Activated naive CD4-positive, alpha-beta T cell treated with anti-CD3 and anti-CD28 coated beads, Interleukin-2, amount 50 U/mL, for 24 hours (primary cell): ENCODE data around the gene MEF2D.
A peak's percentile ranks its signal among the peaks of the same experiment; 100 is the strongest.

Source experiments
- H3K27ac Mint-ChIP-seq: one replicate; pipeline ENCODE4 v1.8.0; 2021; ENCODE audit warnings: mild to moderate bottlenecking, mixed read lengths
- H3K27me3 Mint-ChIP-seq: one replicate; pipeline ENCODE4 v1.8.0; 2021; ENCODE audit warnings: mixed read lengths
- H3K36me3 Mint-ChIP-seq: one replicate; pipeline ENCODE4 v1.8.0; 2021; ENCODE audit warnings: mixed read lengths
- H3K4me1 Mint-ChIP-seq: one replicate; pipeline ENCODE4 v1.8.0; 2021; ENCODE audit warnings: mixed read lengths
- H3K4me3 Mint-ChIP-seq: one replicate; pipeline ENCODE4 v1.8.0; 2021; ENCODE audit warnings: mild to moderate bottlenecking, mixed read lengths
- H3K9me3 Mint-ChIP-seq: one replicate; pipeline ENCODE4 v1.8.0; 2021; ENCODE audit warnings: mixed read lengths

Gene MEF2D

GRCh38 chr1:156488566-156489165 is 11.9 kb downstream of the MEF2D start:
- H3K9me3 Mint-ChIP-seq, result no peaks in the 10 kb centered on the region
- no peaks in the 10 kb centered on the region for H3K27me3 Mint-ChIP-seq
- H3K27ac Mint-ChIP-seq, result peak overlapping the region; percentile 36
- H3K36me3 Mint-ChIP-seq, result peaks cover 4% of the 10 kb centered on the region
- peaks cover 89% of the 10 kb centered on the region for H3K4me1 Mint-ChIP-seq
- H3K4me3 Mint-ChIP-seq, result peak overlapping the region; percentile 47

- H3K9me3 Mint-ChIP-seq, result no peaks in the 10 kb centered on the region
- H3K27ac Mint-ChIP-seq, result peak overlapping the region; percentile 94
- H3K36me3 Mint-ChIP-seq, result peaks cover 4% of the 10 kb centered on the region
- no peaks in the 10 kb centered on the region for H3K27me3 Mint-ChIP-seq
- H3K4me1 Mint-ChIP-seq, result peaks cover 87% of the 10 kb centered on the region
- H3K4me3 Mint-ChIP-seq, result peak overlapping the region; percentile 47
Measured at GRCh38 chr1:156487862-156488261, 12.7 kb downstream of the MEF2D start.

GRCh38 chr1:156486421-156487344 is 13.9 kb downstream of the MEF2D start:
- H3K36me3 Mint-ChIP-seq, result peaks cover 6% of the 10 kb centered on the region
- peak overlapping the region; percentile 70 for H3K27ac Mint-ChIP-seq
- H3K4me1 Mint-ChIP-seq, result peaks cover 87% of the 10 kb centered on the region
- H3K4me3 Mint-ChIP-seq, result no peak overlapping the region
- no peaks in the 10 kb centered on the region for H3K27me3 Mint-ChIP-seq
- H3K9me3 Mint-ChIP-seq, result no peaks in the 10 kb centered on the region

GRCh38 chr1:156485984-156486383 is 14.6 kb downstream of the MEF2D start:
- peaks cover 9% of the 10 kb centered on the region for H3K36me3 Mint-ChIP-seq
- peak overlapping the region; percentile 41 for H3K27ac Mint-ChIP-seq

GRCh38 chr1:156484480-156485058 is 16.0 kb downstream of the MEF2D start:
- Mint-ChIP-seq H3K27me3 (no peaks in the 10 kb centered on the region), H3K4me1 (peaks cover 82% of the 10 kb centered on the region), H3K4me3 (no peak overlapping the region), H3K9me3 (no peaks in the 10 kb centered on the region), H3K27ac (peak overlapping the region; percentile 70), H3K36me3 (peaks cover 13% of the 10 kb centered on the region)

More at GRCh38 chr1:156485984-156486383, 14.6 kb downstream of the MEF2D start:
- Mint-ChIP-seq H3K4me1 (peaks cover 87% of the 10 kb centered on the region), H3K9me3 (no peaks in the 10 kb centered on the region), H3K27me3 (no peaks in the 10 kb centered on the region), H3K4me3 (no peak overlapping the region)

GRCh38 chr1:156483397-156483796 is 17.2 kb downstream of the MEF2D start:
- Mint-ChIP-seq H3K36me3 (peaks cover 17% of the 10 kb centered on the region), H3K27me3 (no peaks in the 10 kb centered on the region), H3K27ac (peak overlapping the region; percentile 46), H3K4me3 (no peak overlapping the region), H3K9me3 (no peaks in the 10 kb centered on the region), H3K4me1 (peaks cover 70% of the 10 kb centered on the region)

GRCh38 chr1:156482276-156482675 is 18.3 kb downstream of the MEF2D start:
- H3K4me1 Mint-ChIP-seq, result peaks cover 59% of the 10 kb centered on the region
- no peaks in the 10 kb centered on the region for H3K27me3 Mint-ChIP-seq
- no peak overlapping the region for H3K27ac Mint-ChIP-seq
- no peaks in the 10 kb centered on the region for H3K9me3 Mint-ChIP-seq
- H3K36me3 Mint-ChIP-seq, result peaks cover 19% of the 10 kb centered on the region
- no peak overlapping the region for H3K4me3 Mint-ChIP-seq

- no peak overlapping the region for H3K4me3 Mint-ChIP-seq
- no peaks in the 10 kb centered on the region for H3K27me3 Mint-ChIP-seq
- peaks cover 21% of the 10 kb centered on the region for H3K36me3 Mint-ChIP-seq
- H3K4me1 Mint-ChIP-seq, result peaks cover 54% of the 10 kb centered on the region
- no peaks in the 10 kb centered on the region for H3K9me3 Mint-ChIP-seq
- peak overlapping the region; percentile 97 for H3K27ac Mint-ChIP-seq
Measured at GRCh38 chr1:156481527-156481926, 19.0 kb downstream of the MEF2D start.

GRCh38 chr1:156480411-156481192 is 20.0 kb downstream of the MEF2D start:
- peaks cover 22% of the 10 kb centered on the region for H3K36me3 Mint-ChIP-seq
- H3K27ac Mint-ChIP-seq, result peak overlapping the region; percentile 77
- no peaks in the 10 kb centered on the region for H3K9me3 Mint-ChIP-seq
- H3K4me1 Mint-ChIP-seq, result peaks cover 47% of the 10 kb centered on the region
- H3K27me3 Mint-ChIP-seq, result no peaks in the 10 kb centered on the region
- H3K4me3 Mint-ChIP-seq, result peak overlapping the region; percentile 15

- Mint-ChIP-seq H3K4me3 (no peak overlapping the region), H3K4me1 (peaks cover 47% of the 10 kb centered on the region), H3K27ac (peak overlapping the region; percentile 46), H3K9me3 (no peaks in the 10 kb centered on the region), H3K36me3 (peaks cover 22% of the 10 kb centered on the region), H3K27me3 (no peaks in the 10 kb centered on the region)
Measured at GRCh38 chr1:156480016-156480370, 20.6 kb downstream of the MEF2D start.

GRCh38 chr1:156479093-156480015 is 21.2 kb downstream of the MEF2D start:
- Mint-ChIP-seq H3K4me3 (no peak overlapping the region), H3K4me1 (peaks cover 44% of the 10 kb centered on the region), H3K27ac (no peak overlapping the region), H3K36me3 (peaks cover 22% of the 10 kb centered on the region), H3K27me3 (no peaks in the 10 kb centered on the region), H3K9me3 (no peaks in the 10 kb centered on the region)

GRCh38 chr1:156478250-156478627 is 22.3 kb downstream of the MEF2D start:
- no peaks in the 10 kb centered on the region for H3K9me3 Mint-ChIP-seq
- H3K36me3 Mint-ChIP-seq, result peaks cover 22% of the 10 kb centered on the region
- H3K27ac Mint-ChIP-seq, result no peak overlapping the region
- H3K4me1 Mint-ChIP-seq, result peaks cover 35% of the 10 kb centered on the region
- H3K4me3 Mint-ChIP-seq, result no peak overlapping the region
- no peaks in the 10 kb centered on the region for H3K27me3 Mint-ChIP-seq

GRCh38 chr1:156477526-156478249 is 22.9 kb downstream of the MEF2D start:
- H3K36me3 Mint-ChIP-seq, result peaks cover 25% of the 10 kb centered on the region

More at GRCh38 chr1:156477526-156478249, 22.9 kb downstream of the MEF2D start:
- Mint-ChIP-seq H3K4me3 (no peak overlapping the region), H3K9me3 (no peaks in the 10 kb centered on the region), H3K27ac (peak overlapping the region; percentile 46), H3K4me1 (peaks cover 30% of the 10 kb centered on the region), H3K27me3 (no peaks in the 10 kb centered on the region)
